Activated CD4-positive, alpha-beta memory T cell treated with anti-CD3 and anti-CD28 coated beads, Interleukin-2, amount 10 ng/mL, durations not matched to agents 7 days and 5 days (primary cell): ENCODE data around the gene ZNF554. TPM values are rescaled to one million over a fixed set of nuclear protein-coding genes. Genes with fewer than 3 reads are reported as not detected.
"Not testable (repeated sequence)": the region's sequence is repeated elsewhere in the genome, so short reads cannot be mapped to it uniquely, and the experiment has no call there.

ENCODE experiments used
- CTCF ChIA-PET: fragments of 350-600 bp; sonication (Branson Sonifier 250); formaldehyde crosslinking; loops from one replicate; lab custom pipeline; 2021; ENCODE audit warnings: antibody characterized with exemption, inconsistent platforms; lab: Charles Lee
- POLR2A ChIA-PET: fragments of 350-600 bp; sonication (Branson Sonifier 250); formaldehyde crosslinking; loops from one replicate; lab custom pipeline; 2021; ENCODE audit warnings: antibody characterized with exemption; lab: Charles Lee
- DNase-seq: peaks from one replicate; pipeline ENCODE4 v3.0.0-alpha.2; 2020
- H3K27ac Mint-ChIP-seq: one replicate; pipeline ENCODE4 v1.8.0; 2021; ENCODE audit warnings: mild to moderate bottlenecking, mixed read lengths
- H3K27me3 Mint-ChIP-seq: one replicate; pipeline ENCODE4 v1.8.0; 2021; ENCODE audit warnings: mixed read lengths
- H3K36me3 Mint-ChIP-seq: one replicate; pipeline ENCODE4 v1.8.0; 2021; ENCODE audit warnings: low read depth, mixed read lengths
- H3K4me1 Mint-ChIP-seq: one replicate; pipeline ENCODE4 v1.8.0; 2021; ENCODE audit warnings: mixed read lengths
- H3K4me3 Mint-ChIP-seq: one replicate; pipeline ENCODE4 v1.8.0; 2021; ENCODE audit warnings: mild to moderate bottlenecking, mixed read lengths
- H3K9me3 Mint-ChIP-seq: one replicate; pipeline ENCODE4 v1.8.0; 2021; ENCODE audit warnings: mixed read lengths
- total RNA-seq, 2 experiments: library from RNA; stranded (reverse); gene quantifications; one replicate each; pipeline ENCODE4 v1.2.3, GENCODE V29; 2021

ZNF554 gene
- total RNA-seq, 2 experiments from 2014 or later, result 2.3 to 3.0 TPM

GRCh38 chr19:2814426-2814825 lies 5.2 kb upstream of the ZNF554 start:
- no peaks in the 10 kb centered on the region for H3K4me1 Mint-ChIP-seq
- ChIA-PET POLR2A (no interaction called here), CTCF (no interaction called here)
- DNase-seq, result no peak
- peaks cover 8% of the 10 kb centered on the region for H3K36me3 Mint-ChIP-seq
- H3K9me3 Mint-ChIP-seq, result no peaks in the 10 kb centered on the region
- no peak overlapping the region for H3K27ac Mint-ChIP-seq
- H3K4me3 Mint-ChIP-seq, result no peak overlapping the region
- H3K27me3 Mint-ChIP-seq, result no peaks in the 10 kb centered on the region

GRCh38 chr19:2815191-2815614 lies 4.5 kb upstream of the ZNF554 start:
- CTCF ChIA-PET, result no interaction called here
- Mint-ChIP-seq H3K27me3 (no peaks in the 10 kb centered on the region), H3K4me1 (peaks cover 1% of the 10 kb centered on the region), H3K27ac (no peak overlapping the region), H3K9me3 (no peaks in the 10 kb centered on the region), H3K4me3 (no peak overlapping the region), H3K36me3 (peaks cover 8% of the 10 kb centered on the region)
- DNase-seq, result no peak
- POLR2A ChIA-PET, result interaction anchor here (0.8 kb wide), 1 partner anchor 86 kb away, joined by 3 read pairs; the partner anchor contains the start of gene ZNF57

- POLR2A ChIA-PET, result interaction anchor here (1.2 kb wide), 1 partner anchor 41 kb away, joined by 3 read pairs; no protein-coding TSS in a partner anchor
- CTCF ChIA-PET, result no interaction called here
- no peaks in the 10 kb centered on the region for H3K27me3 Mint-ChIP-seq
- no peaks in the 10 kb centered on the region for H3K9me3 Mint-ChIP-seq
- peaks cover 3% of the 10 kb centered on the region for H3K4me1 Mint-ChIP-seq
- no peak overlapping the region for H3K4me3 Mint-ChIP-seq
- peaks cover 8% of the 10 kb centered on the region for H3K36me3 Mint-ChIP-seq
- no peak overlapping the region for H3K27ac Mint-ChIP-seq
- DNase-seq, result no peak
Measured at GRCh38 chr19:2815923-2816322, 3.7 kb upstream of the ZNF554 start.

GRCh38 chr19:2816641-2817040 lies 3.0 kb upstream of the ZNF554 start:
- CTCF ChIA-PET, result no interaction called here
- no peak overlapping the region for H3K4me3 Mint-ChIP-seq
- no peak for DNase-seq
- peaks cover 3% of the 10 kb centered on the region for H3K4me1 Mint-ChIP-seq
- H3K27me3 Mint-ChIP-seq, result no peaks in the 10 kb centered on the region
- H3K27ac Mint-ChIP-seq, result no peak overlapping the region
- H3K36me3 Mint-ChIP-seq, result peaks cover 6% of the 10 kb centered on the region
- POLR2A ChIA-PET, result interaction anchor here (1.2 kb wide), 1 partner anchor 41 kb away, joined by 3 read pairs; no protein-coding TSS in a partner anchor
- H3K9me3 Mint-ChIP-seq, result no peaks in the 10 kb centered on the region

GRCh38 chr19:2817237-2817829 lies 2.3 kb upstream of the ZNF554 start:
- DNase-seq, POLR2A ChIA-PET, H3K4me3 Mint-ChIP-seq, CTCF ChIA-PET, H3K36me3 Mint-ChIP-seq, H3K4me1 Mint-ChIP-seq, H3K27me3 Mint-ChIP-seq, H3K9me3 Mint-ChIP-seq, H3K27ac Mint-ChIP-seq: not testable (repeated sequence)

GRCh38 chr19:2820112-2820702 lies 539 bp downstream of the ZNF554 start:
- Mint-ChIP-seq H3K4me1 (peaks cover 3% of the 10 kb centered on the region), H3K4me3 (peak overlapping the region; percentile 76), H3K9me3 (peaks cover 2% of the 10 kb centered on the region), H3K27me3 (no peaks in the 10 kb centered on the region), H3K36me3 (peaks cover 9% of the 10 kb centered on the region), H3K27ac (no peak overlapping the region)
- DNase-seq, result no peak
- ChIA-PET POLR2A (interaction anchor here (1.5 kb wide), 1 partner anchor 37 kb away, joined by 3 read pairs; the partner anchor contains the start of gene SGTA), CTCF (interaction anchor here (1.0 to 3.5 kb wide), 4 partner anchors 11 to 172 kb away, joined by 3 to 12 read pairs (median 4); partner anchors contain the start of genes THOP1 and ZNF555)

- no peak for DNase-seq
- no peak overlapping the region for H3K27ac Mint-ChIP-seq
- H3K4me3 Mint-ChIP-seq, result no peak overlapping the region
- peaks cover 11% of the 10 kb centered on the region for H3K9me3 Mint-ChIP-seq
- CTCF ChIA-PET, result interaction anchor here (0.8 kb wide), 1 partner anchor 124 kb away, joined by 5 read pairs; no protein-coding TSS in a partner anchor
- peaks cover 14% of the 10 kb centered on the region for H3K36me3 Mint-ChIP-seq
- no peaks in the 10 kb centered on the region for H3K27me3 Mint-ChIP-seq
- POLR2A ChIA-PET, result no interaction called here
- H3K4me1 Mint-ChIP-seq, result peaks cover 3% of the 10 kb centered on the region
Measured at GRCh38 chr19:2822846-2823245, 3.2 kb downstream of the ZNF554 start.

GRCh38 chr19:2823646-2824045 lies 4.0 kb downstream of the ZNF554 start:
- ChIA-PET POLR2A (no interaction called here), CTCF (interaction anchor here (0.8 kb wide), 1 partner anchor 125 kb away, joined by 5 read pairs; no protein-coding TSS in a partner anchor)
- Mint-ChIP-seq H3K27me3 (no peaks in the 10 kb centered on the region), H3K4me1 (peaks cover 3% of the 10 kb centered on the region), H3K27ac (no peak overlapping the region), H3K9me3 (peaks cover 17% of the 10 kb centered on the region), H3K36me3 (peaks cover 21% of the 10 kb centered on the region), H3K4me3 (no peak overlapping the region)
- no peak for DNase-seq

- DNase-seq, result no peak
- H3K9me3 Mint-ChIP-seq, result peaks cover 18% of the 10 kb centered on the region
- peaks cover 3% of the 10 kb centered on the region for H3K4me1 Mint-ChIP-seq
- H3K27ac Mint-ChIP-seq, result no peak overlapping the region
- peaks cover 23% of the 10 kb centered on the region for H3K36me3 Mint-ChIP-seq
- H3K4me3 Mint-ChIP-seq, result no peak overlapping the region
- ChIA-PET POLR2A (no interaction called here), CTCF (no interaction called here)
- no peaks in the 10 kb centered on the region for H3K27me3 Mint-ChIP-seq
Measured at GRCh38 chr19:2824129-2824528, 4.5 kb downstream of the ZNF554 start.

GRCh38 chr19:2827022-2827421 lies 7.4 kb downstream of the ZNF554 start:
- Mint-ChIP-seq H3K4me1 (no peaks in the 10 kb centered on the region), H3K9me3 (peaks cover 25% of the 10 kb centered on the region), H3K36me3 (peaks cover 31% of the 10 kb centered on the region), H3K4me3 (no peak overlapping the region), H3K27me3 (no peaks in the 10 kb centered on the region), H3K27ac (no peak overlapping the region)
- CTCF ChIA-PET, result no interaction called here
- DNase-seq, result no peak
- POLR2A ChIA-PET, result no interaction called here

- no peaks in the 10 kb centered on the region for H3K27me3 Mint-ChIP-seq
- POLR2A ChIA-PET, result no interaction called here
- H3K4me3 Mint-ChIP-seq, result no peak overlapping the region
- no peak overlapping the region for H3K27ac Mint-ChIP-seq
- no peaks in the 10 kb centered on the region for H3K4me1 Mint-ChIP-seq
- H3K9me3 Mint-ChIP-seq, result peaks cover 34% of the 10 kb centered on the region
- CTCF ChIA-PET, result no interaction called here
- DNase-seq, result no peak
- peaks cover 35% of the 10 kb centered on the region for H3K36me3 Mint-ChIP-seq
Measured at GRCh38 chr19:2827840-2828489, 8.3 kb downstream of the ZNF554 start.

- no peak overlapping the region for H3K27ac Mint-ChIP-seq
- no peak overlapping the region for H3K4me3 Mint-ChIP-seq
- no peaks in the 10 kb centered on the region for H3K4me1 Mint-ChIP-seq
- H3K36me3 Mint-ChIP-seq, result peaks cover 43% of the 10 kb centered on the region
- no peak for DNase-seq
- H3K27me3 Mint-ChIP-seq, result no peaks in the 10 kb centered on the region
- ChIA-PET CTCF (interaction anchor here (1.4 kb wide), 1 partner anchor 53 kb away, joined by 4 read pairs; no protein-coding TSS in a partner anchor), POLR2A (no interaction called here)
- peaks cover 54% of the 10 kb centered on the region for H3K9me3 Mint-ChIP-seq
Measured at GRCh38 chr19:2834294-2834871, 14.7 kb downstream of the ZNF554 start.

GRCh38 chr19:2837430-2837829 lies 17.8 kb downstream of the ZNF554 start:
- Mint-ChIP-seq H3K36me3 (peaks cover 43% of the 10 kb centered on the region), H3K9me3 (peaks cover 45% of the 10 kb centered on the region), H3K4me3 (no peak overlapping the region), H3K4me1 (peaks cover 10% of the 10 kb centered on the region), H3K27ac (no peak overlapping the region), H3K27me3 (no peaks in the 10 kb centered on the region)
- no peak for DNase-seq
- CTCF ChIA-PET, result interaction anchor here (1.0 to 1.6 kb wide), 3 partner anchors 13 to 113 kb away, joined by 3 to 4 read pairs (median 4); no protein-coding TSS in a partner anchor
- POLR2A ChIA-PET, result no interaction called here
